ENCODE measurements around the gene CCL4. TPM values are rescaled to one million over a fixed set of nuclear protein-coding genes. Genes with fewer than 3 reads are reported as not detected.

Gene CCL4
- total RNA-seq, 1 donor from 2014 or later: not detected

DNA sequence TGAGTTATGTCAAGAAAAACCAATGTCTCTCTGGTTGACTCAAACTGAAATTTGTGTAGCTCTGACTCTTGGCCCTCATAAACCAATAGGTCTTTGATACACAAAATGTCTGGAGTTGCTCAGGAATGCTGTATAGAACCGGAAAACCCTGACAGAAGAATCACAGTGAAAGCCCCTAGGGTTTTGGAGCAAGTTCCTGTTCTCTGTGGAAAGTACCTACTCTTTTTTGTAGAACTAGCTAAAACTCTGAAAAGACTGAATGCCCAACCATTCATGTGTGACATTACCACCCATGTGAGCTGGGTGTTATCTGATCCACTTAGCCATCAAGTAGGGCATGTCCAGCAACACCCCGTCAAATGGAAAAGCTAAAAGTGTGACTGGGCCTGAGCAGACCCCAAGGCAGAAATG is 28.8 kb downstream of the CCL4 start:
- peaks cover 7% of the 10 kb centered on the region for H3K4me1 Mint-ChIP-seq
- Histone ChIP-seq H2AFZ (replicated peaks) (peak overlapping the region; percentile 0), H3K27me3 (no peaks in the 10 kb centered on the region), H3K9ac (no peak overlapping the region), H3K9me3 (ENCODE audit: low read depth) (no peaks in the 10 kb centered on the region), H3K27ac (no peak overlapping the region), H4K20me1 (ENCODE audit: low read depth) (no peaks in the 10 kb centered on the region), H3K79me2 (ENCODE audit: low read depth) (no peaks in the 10 kb centered on the region), H3K36me3 (no peaks in the 10 kb centered on the region), H3F3A (ENCODE audit: low read depth) (no peaks in the 10 kb centered on the region), H3K4me2 (no peak overlapping the region), H3K4me3 (no peak overlapping the region), H3K4me1 (peaks cover 5% of the 10 kb centered on the region)
- no peaks in the 10 kb centered on the region for H3K9me3 Mint-ChIP-seq
- no peak overlapping the region for H3K27ac Mint-ChIP-seq
- no peak overlapping the region for H3K4me3 Mint-ChIP-seq
- H3K36me3 Mint-ChIP-seq: no peaks in the 10 kb centered on the region
- DNase-seq (ENCODE audit: low spot score): no peak
- peaks cover 3% of the 10 kb centered on the region for H3K27me3 Mint-ChIP-seq (ENCODE audit: insufficient read depth, low read depth)
- TF ChIP-seq EZH2 (IDR thresholded peaks at IDR 0.05): no peak

DNA sequence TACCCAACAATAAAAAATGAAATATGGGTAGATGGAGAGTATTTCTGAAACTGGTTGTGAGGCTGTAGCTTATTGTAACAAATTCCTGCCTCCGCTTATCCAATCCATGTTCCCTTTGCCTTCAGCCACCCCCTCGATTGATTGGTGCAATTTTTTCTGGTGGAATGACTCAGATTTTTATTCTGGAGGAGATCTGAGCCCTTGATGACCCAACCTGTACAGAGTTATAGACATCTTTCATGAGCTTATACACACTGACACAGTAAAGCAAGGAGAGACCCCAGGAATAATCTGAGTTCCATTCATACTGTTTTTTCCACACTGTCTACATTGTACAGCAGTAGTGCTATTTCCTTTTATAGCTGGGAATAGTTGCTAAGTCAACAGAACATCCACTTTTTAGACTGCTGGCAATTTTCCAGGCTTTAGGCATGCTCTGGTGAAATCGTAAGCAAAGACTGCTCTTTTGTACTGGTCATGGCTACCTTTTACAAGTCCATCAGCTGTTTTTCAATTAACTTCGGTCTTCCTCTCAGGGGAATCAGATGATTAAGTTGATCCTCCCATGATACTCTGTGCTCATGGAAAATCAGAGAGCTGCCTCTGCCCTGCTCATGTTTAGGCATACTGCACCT is 30.1 kb downstream of the CCL4 start:
- Mint-ChIP-seq H3K27ac (no peak overlapping the region), H3K4me3 (no peak overlapping the region), H3K9me3 (no peaks in the 10 kb centered on the region), H3K4me1 (peaks cover 4% of the 10 kb centered on the region), H3K36me3 (no peaks in the 10 kb centered on the region), H3K27me3 (ENCODE audit: insufficient read depth, low read depth) (peaks cover 3% of the 10 kb centered on the region)
- no peak for DNase-seq (ENCODE audit: low spot score)
- Histone ChIP-seq H3K9ac (no peak overlapping the region), H3K79me2 (ENCODE audit: low read depth) (no peaks in the 10 kb centered on the region), H3K36me3 (no peaks in the 10 kb centered on the region), H4K20me1 (ENCODE audit: low read depth) (no peaks in the 10 kb centered on the region), H3K4me2 (no peak overlapping the region), H3K4me3 (no peak overlapping the region), H3F3A (ENCODE audit: low read depth) (no peaks in the 10 kb centered on the region), H3K4me1 (peaks cover 5% of the 10 kb centered on the region), H3K27ac (no peak overlapping the region), H3K27me3 (no peaks in the 10 kb centered on the region), H3K9me3 (ENCODE audit: low read depth) (no peaks in the 10 kb centered on the region), H2AFZ (replicated peaks) (no peak overlapping the region)
- no peak for TF ChIP-seq EZH2 (IDR thresholded peaks at IDR 0.05)
- TF ChIP-seq EZH2phosphoT487 (IDR thresholded peaks at IDR 0.05): no peak
- no peak for TF ChIP-seq CTCF (IDR thresholded peaks at IDR 0.05)

DNA sequence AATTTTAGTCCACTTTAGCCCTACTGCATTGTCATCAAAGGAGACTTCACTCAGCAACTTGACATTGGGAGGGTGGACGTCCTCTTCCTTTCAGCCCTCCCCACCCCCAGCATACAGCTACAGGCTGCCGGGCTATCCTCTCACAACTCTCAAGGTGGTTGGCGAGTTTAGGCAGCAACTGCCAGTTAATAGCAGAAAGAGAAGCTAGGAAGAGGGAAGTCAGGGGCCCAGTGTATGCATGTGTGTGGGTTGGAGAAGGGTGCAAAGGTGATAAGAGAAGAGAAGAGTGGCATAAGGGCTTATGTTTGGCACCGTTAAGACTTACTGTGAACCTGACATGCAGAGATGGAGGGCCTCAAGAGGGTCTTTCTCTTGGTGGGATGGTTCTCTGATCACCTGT is 31.8 kb downstream of the CCL4 start:
- Histone ChIP-seq H4K20me1 (ENCODE audit: low read depth) (no peaks in the 10 kb centered on the region), H3K4me1 (peaks cover 5% of the 10 kb centered on the region), H3K9me3 (ENCODE audit: low read depth) (no peaks in the 10 kb centered on the region), H3K36me3 (no peaks in the 10 kb centered on the region), H3K27ac (no peak overlapping the region), H2AFZ (replicated peaks) (no peak overlapping the region), H3K4me2 (no peak overlapping the region), H3K27me3 (no peaks in the 10 kb centered on the region), H3F3A (ENCODE audit: low read depth) (no peaks in the 10 kb centered on the region), H3K4me3 (no peak overlapping the region), H3K79me2 (ENCODE audit: low read depth) (no peaks in the 10 kb centered on the region), H3K9ac (no peak overlapping the region)
- Mint-ChIP-seq H3K4me1 (peaks cover 4% of the 10 kb centered on the region), H3K9me3 (no peaks in the 10 kb centered on the region), H3K4me3 (no peak overlapping the region), H3K36me3 (no peaks in the 10 kb centered on the region), H3K27ac (no peak overlapping the region), H3K27me3 (ENCODE audit: insufficient read depth, low read depth) (peaks cover 3% of the 10 kb centered on the region)
- TF ChIP-seq CTCF (IDR thresholded peaks at IDR 0.05) (no peak), EZH2phosphoT487 (IDR thresholded peaks at IDR 0.05) (no peak), EZH2 (IDR thresholded peaks at IDR 0.05) (no peak)
- DNase-seq (ENCODE audit: low spot score): no peak

DNA sequence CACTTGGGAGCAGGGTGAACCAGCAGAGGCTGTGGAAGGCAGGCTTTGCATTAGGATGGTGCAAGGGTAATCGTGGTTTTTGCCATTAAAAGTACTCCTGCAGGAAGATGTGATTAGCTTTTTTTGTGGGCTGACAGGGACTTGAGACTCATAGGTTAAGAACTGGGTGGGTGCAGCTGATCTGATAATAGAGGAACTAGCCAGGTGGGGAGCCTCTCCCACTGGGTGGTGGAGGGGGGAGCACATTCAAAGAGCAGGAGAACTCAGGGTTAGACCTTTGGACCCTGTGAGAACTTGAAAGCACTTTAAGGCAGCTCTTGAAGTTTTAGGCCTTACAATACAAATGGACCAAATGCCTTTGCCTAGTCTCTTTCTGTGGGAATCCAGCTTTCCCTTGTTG is 32.4 kb downstream of the CCL4 start:
- no peak for DNase-seq (ENCODE audit: low spot score)
- Mint-ChIP-seq H3K9me3 (no peaks in the 10 kb centered on the region), H3K27me3 (ENCODE audit: insufficient read depth, low read depth) (peaks cover 6% of the 10 kb centered on the region), H3K4me3 (no peak overlapping the region), H3K36me3 (no peaks in the 10 kb centered on the region), H3K4me1 (peaks cover 4% of the 10 kb centered on the region), H3K27ac (no peak overlapping the region)
- no peaks in the 10 kb centered on the region for H3K9me3 ChIP-seq (ENCODE audit: low read depth)
- no peak overlapping the region for H3K4me3 ChIP-seq
- H3K36me3 ChIP-seq: no peaks in the 10 kb centered on the region
- H3K4me1 ChIP-seq: peaks cover 5% of the 10 kb centered on the region
- H2AFZ ChIP-seq (replicated peaks): no peak overlapping the region
- no peaks in the 10 kb centered on the region for H3K79me2 ChIP-seq (ENCODE audit: low read depth)
- H3K4me2 ChIP-seq: no peak overlapping the region
- peaks cover 2% of the 10 kb centered on the region for H3K27me3 ChIP-seq
- H3K27ac ChIP-seq: no peak overlapping the region
- H4K20me1 ChIP-seq (ENCODE audit: low read depth): no peaks in the 10 kb centered on the region
- H3F3A ChIP-seq (ENCODE audit: low read depth): no peaks in the 10 kb centered on the region
- no peak for TF ChIP-seq EZH2phosphoT487 (IDR thresholded peaks at IDR 0.05)
- no peak for TF ChIP-seq EZH2 (IDR thresholded peaks at IDR 0.05)
- TF ChIP-seq CTCF (IDR thresholded peaks at IDR 0.05): no peak
- no peak overlapping the region for H3K9ac ChIP-seq

Data from neural progenitor cell (in vitro differentiated cells).